SU-DHL-6 (cell line): ENCODE measurements around the gene C4orf51.

ENCODE experiments used
- EZH2phosphoT487 ChIP-seq: fragments of 200-600 bp; sonication (generic), shearing (Covaris generic); conservative IDR thresholded peaks from 2 replicates; pipeline ENCODE4 v1.6.1; 2018; ENCODE audit warnings: mild to moderate bottlenecking, antibody characterized with exemption, low read length, moderate library complexity, mixed read lengths
- TF ChIP-seq, protein P1 (sequence below): fragments of 200-600 bp; sonication (generic); IDR thresholded peaks from one replicate; pipeline ENCODE4 v1.5.1; 2017; ENCODE audit warnings: antibody characterized with exemption, mild to moderate bottlenecking, low read length, moderate library complexity; ENCODE audit not compliant: insufficient read depth, poor library complexity, severe bottlenecking

DNA sequence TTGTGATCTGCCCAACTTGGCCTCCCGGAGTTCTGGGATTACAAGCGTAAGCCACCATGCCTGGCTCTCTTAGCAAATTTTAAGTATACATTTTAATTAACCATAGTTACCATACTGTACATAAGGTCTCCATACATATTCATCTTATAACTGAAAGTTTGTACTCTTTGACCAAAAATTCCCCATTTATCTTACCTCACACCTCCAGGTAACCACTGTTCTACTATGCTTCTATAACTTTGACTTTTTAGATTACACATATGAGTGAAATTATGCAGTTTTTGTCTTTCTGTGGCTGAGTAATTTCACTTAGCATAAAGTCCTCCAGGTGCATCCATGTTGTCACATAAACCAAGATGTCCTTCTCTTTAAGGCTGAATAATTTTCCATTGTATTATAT is 17.4 kb downstream of the C4orf51 start:
- TF ChIP-seq, protein P1, sequence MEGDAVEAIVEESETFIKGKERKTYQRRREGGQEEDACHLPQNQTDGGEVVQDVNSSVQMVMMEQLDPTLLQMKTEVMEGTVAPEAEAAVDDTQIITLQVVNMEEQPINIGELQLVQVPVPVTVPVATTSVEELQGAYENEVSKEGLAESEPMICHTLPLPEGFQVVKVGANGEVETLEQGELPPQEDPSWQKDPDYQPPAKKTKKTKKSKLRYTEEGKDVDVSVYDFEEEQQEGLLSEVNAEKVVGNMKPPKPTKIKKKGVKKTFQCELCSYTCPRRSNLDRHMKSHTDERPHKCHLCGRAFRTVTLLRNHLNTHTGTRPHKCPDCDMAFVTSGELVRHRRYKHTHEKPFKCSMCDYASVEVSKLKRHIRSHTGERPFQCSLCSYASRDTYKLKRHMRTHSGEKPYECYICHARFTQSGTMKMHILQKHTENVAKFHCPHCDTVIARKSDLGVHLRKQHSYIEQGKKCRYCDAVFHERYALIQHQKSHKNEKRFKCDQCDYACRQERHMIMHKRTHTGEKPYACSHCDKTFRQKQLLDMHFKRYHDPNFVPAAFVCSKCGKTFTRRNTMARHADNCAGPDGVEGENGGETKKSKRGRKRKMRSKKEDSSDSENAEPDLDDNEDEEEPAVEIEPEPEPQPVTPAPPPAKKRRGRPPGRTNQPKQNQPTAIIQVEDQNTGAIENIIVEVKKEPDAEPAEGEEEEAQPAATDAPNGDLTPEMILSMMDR, result no peak
- no peak for TF ChIP-seq EZH2phosphoT487
